T1000 (cell line): ENCODE results near the gene CCAR1.
"Not testable (repeated sequence)": the region's sequence is repeated elsewhere in the genome, so short reads cannot be mapped to it uniquely, and the experiment has no call there.

Experiments used
- DNase-seq: peaks from one replicate; lab custom pipeline; 2025; ENCODE audit warnings: mixed read lengths; lab: John Stamatoyannopoulos, UW

Gene CCAR1

GRCh38 chr10:68828083-68828601 is 107.1 kb downstream of the CCAR1 start:
- DNase-seq, result not testable (repeated sequence)

GRCh38 chr10:68828833-68829232 is 107.8 kb downstream of the CCAR1 start:
- no peak for DNase-seq

- DNase-seq, result no peak
These were observed 108.5 kb downstream of the CCAR1 start for GRCh38 chr10:68829521-68829920.

GRCh38 chr10:68829952-68830351 is 108.9 kb downstream of the CCAR1 start:
- DNase-seq, result no peak

GRCh38 chr10:68831961-68832455 is 111.0 kb downstream of the CCAR1 start:
- no peak for DNase-seq

- no peak for DNase-seq
These were observed 111.6 kb downstream of the CCAR1 start for GRCh38 chr10:68832601-68833000.

- DNase-seq, result no peak
These were observed 116.7 kb downstream of the CCAR1 start for GRCh38 chr10:68837626-68838322.

GRCh38 chr10:68840650-68841049 is 119.6 kb downstream of the CCAR1 start:
- not testable (repeated sequence) for DNase-seq
